Activated T-cell treated with anti-CD3 and anti-CD28 coated beads for 4 hours (primary cell): Measurements from ENCODE around the gene GTF3C6.
"Not testable (repeated sequence)": the region's sequence is repeated elsewhere in the genome, so short reads cannot be mapped to it uniquely, and the experiment has no call there.

Experiments used
- DNase-seq: peaks from one replicate; pipeline ENCODE4 v3.0.0-alpha.2; 2020

GTF3C6 gene

DNA sequence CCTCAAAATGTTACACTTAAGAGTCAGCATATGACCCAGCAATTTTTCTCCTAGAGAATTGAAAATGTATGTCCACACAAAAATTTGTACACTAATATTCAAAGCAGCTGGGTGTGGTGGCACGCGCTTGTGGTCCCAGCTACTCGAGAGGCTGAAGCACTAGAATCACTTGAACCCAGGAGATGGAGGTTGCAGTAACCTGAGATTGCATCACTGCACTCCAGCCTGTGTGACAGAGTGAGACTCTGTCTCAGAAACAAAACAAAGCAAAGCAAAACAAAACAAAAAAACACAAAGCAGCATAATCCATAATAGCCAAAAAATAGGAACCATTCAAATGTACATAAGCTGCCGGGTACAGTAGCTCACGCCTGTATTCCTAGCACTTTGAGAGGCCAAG lies 21.7 kb downstream of the GTF3C6 start:
- no peak for DNase-seq

- DNase-seq = no peak
Observed at GRCh38 chr6:110980648-110981047, 22.1 kb downstream of the GTF3C6 start.

DNA sequence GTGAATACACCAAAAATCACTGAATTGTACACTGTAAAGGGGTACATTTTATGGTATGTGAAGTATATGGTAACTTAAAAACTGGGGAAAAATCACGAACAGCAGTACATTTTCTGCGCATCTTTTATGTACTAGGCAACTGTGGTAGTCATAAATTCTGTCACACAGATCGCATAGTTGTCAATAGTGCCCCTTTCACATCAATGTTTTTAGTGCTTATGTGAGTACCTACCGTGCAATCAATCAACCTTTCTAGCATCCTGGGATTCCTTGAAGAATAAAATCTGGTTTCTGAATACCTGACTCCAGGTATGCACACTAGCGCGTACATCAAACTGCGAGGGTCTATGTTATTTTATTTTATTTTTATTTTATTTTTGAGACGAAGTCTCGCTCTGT lies 22.7 kb downstream of the GTF3C6 start:
- DNase-seq = no peak

- no peak for DNase-seq
Observed at GRCh38 chr6:110990840-110991576, 32.5 kb downstream of the GTF3C6 start.

DNA sequence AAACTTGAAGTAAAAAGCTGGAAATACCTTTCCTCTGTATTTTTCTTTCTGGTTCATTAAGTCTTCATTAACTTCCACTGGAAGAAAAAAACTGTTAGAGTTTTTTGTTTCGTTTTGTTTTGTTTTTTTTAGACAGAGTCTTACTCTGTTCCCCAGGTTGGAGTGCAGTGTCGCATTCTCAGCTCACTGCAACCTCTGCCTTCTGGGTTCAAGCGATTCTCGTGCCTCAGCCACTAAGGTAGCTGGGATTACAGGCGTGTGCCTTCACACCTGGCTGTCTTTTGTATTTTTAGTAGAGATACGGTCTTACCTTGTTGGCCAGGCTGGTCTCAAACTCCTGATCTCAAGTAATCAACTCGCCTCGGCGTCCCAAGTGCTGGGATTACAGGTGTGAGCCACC lies 38.2 kb downstream of the GTF3C6 start:
- no peak for DNase-seq

DNA sequence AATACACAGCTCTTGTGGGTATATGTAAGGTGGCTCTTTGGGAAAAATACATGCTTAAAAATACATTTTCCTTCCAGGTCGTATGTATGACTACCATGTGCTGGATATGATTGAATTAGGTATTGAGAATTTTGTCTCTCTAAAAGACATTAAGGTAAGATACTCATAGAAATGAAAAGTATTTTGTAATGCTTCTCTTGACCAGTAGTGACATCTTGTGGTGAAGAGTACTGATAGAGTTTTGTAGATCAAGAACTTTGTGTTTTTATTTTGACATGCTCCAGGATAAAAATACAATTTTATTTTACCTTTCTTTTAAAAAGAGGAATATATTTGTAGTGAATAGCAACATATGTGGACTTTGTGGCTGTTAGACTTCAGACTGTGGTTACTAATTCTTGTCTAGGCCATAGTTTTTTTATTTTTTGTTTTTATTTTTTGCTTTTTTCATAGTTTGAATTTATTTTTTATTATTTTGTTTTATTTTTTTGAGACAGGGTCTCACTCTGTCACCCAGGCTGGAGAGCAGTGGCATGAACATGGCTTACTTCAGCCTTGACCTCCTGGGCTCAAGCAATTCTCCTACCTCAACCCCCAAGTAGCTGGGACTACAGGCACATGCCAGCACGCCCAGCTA lies 41.2 kb downstream of the GTF3C6 start:
- DNase-seq = no peak

GRCh38 chr6:111002350-111002749 lies 43.8 kb downstream of the GTF3C6 start:
- DNase-seq = no peak

- DNase-seq = no peak
Observed at GRCh38 chr6:111011360-111012142, 53.0 kb downstream of the GTF3C6 start.

GRCh38 chr6:111012143-111012452 lies 53.6 kb downstream of the GTF3C6 start:
- no peak for DNase-seq

- DNase-seq = not testable (repeated sequence)
Observed at GRCh38 chr6:111012520-111012919, 54.0 kb downstream of the GTF3C6 start.

- no peak for DNase-seq
Observed at GRCh38 chr6:111013144-111013915, 54.8 kb downstream of the GTF3C6 start.

DNA sequence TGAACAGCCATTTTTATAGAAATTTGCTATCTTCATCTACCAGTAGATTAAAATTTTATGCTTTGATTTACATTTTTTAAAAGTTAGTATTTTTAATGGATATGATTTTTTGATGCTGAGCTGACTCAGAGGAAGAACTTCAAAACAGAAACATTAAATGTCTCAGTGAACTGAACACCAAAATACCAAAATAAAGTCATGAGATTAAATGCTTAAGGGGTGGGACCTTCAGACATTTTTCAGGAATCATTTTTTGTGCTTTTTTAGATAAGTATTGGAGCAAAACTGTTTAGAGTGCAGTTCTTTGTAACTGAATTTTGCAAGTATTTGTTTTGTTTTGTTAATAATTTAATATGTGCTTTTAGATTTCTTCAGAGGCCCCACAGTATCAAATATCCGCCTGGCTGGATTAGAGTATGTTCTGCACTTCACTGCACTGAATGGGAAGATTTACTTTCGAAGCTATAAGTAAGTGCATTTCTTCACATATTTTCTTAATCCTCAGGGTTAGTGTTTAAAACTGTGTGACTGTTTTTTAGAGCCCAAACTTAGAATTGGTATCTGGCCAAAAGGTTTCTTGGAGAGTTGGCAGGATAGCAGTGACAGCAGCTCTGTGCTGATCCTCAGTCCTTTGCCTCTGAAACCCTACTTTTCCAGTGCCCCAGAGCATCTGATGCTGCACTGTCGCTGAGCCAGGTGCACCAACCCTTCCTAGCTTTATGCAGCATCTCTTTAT lies 57.1 kb downstream of the GTF3C6 start:
- no peak for DNase-seq

DNA sequence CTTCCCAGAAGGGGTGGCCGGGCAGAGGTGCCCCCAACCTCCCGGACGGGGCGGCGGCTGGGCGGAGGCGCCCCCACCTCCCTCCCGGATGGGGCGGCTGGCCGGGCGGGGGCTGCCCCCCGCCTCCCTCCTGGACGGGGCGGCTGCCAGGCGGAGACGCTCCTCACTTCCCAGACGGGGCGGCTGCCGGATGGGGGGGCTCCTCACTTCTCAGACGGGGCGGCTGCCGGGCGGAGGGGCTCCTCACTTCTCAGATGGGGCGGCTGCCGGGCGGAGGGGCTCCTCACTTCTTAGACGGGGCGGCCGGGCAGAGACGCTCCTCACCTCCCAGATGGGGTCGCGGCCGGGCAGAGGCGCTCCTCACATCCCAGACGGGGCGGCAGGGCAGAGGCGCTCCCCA lies 58.7 kb downstream of the GTF3C6 start:
- DNase-seq = not testable (repeated sequence)
